ENCODE measurements around the gene ACTN4.

The ACTN4 gene

GRCh38 chr19:38726761-38727301 is 79.4 kb downstream of the ACTN4 start:
- no peak for DNase-seq (ENCODE audit: low read depth, low spot score)
- H3K4me3 ChIP-seq (ENCODE audit: low read depth, low read length), result no peak overlapping the region
- ChIA-PET CTCF (interaction anchor here (1.2 to 2.2 kb wide), 5 partner anchors 8 to 323 kb away, joined by 3 to 7 read pairs (median 4); no protein-coding TSS in a partner anchor), POLR2A (no interaction called here)
- TF ChIP-seq, protein P1, sequence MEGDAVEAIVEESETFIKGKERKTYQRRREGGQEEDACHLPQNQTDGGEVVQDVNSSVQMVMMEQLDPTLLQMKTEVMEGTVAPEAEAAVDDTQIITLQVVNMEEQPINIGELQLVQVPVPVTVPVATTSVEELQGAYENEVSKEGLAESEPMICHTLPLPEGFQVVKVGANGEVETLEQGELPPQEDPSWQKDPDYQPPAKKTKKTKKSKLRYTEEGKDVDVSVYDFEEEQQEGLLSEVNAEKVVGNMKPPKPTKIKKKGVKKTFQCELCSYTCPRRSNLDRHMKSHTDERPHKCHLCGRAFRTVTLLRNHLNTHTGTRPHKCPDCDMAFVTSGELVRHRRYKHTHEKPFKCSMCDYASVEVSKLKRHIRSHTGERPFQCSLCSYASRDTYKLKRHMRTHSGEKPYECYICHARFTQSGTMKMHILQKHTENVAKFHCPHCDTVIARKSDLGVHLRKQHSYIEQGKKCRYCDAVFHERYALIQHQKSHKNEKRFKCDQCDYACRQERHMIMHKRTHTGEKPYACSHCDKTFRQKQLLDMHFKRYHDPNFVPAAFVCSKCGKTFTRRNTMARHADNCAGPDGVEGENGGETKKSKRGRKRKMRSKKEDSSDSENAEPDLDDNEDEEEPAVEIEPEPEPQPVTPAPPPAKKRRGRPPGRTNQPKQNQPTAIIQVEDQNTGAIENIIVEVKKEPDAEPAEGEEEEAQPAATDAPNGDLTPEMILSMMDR (IDR thresholded peaks at IDR 0.05; ENCODE audit: insufficient read depth, low read length, missing control alignments), result no peak

GRCh38 chr19:38727306-38727867 is 79.9 kb downstream of the ACTN4 start:
- ChIA-PET CTCF (interaction anchor here (2.2 kb wide), 1 partner anchor 12 kb away, joined by 7 read pairs; no protein-coding TSS in a partner anchor), POLR2A (no interaction called here)
- TF ChIP-seq, protein P1 (IDR thresholded peaks at IDR 0.05; ENCODE audit: insufficient read depth, low read length, missing control alignments), result no peak
- no peak for DNase-seq (ENCODE audit: low read depth, low spot score)
- no peak overlapping the region for H3K4me3 ChIP-seq (ENCODE audit: low read depth, low read length)

DNA sequence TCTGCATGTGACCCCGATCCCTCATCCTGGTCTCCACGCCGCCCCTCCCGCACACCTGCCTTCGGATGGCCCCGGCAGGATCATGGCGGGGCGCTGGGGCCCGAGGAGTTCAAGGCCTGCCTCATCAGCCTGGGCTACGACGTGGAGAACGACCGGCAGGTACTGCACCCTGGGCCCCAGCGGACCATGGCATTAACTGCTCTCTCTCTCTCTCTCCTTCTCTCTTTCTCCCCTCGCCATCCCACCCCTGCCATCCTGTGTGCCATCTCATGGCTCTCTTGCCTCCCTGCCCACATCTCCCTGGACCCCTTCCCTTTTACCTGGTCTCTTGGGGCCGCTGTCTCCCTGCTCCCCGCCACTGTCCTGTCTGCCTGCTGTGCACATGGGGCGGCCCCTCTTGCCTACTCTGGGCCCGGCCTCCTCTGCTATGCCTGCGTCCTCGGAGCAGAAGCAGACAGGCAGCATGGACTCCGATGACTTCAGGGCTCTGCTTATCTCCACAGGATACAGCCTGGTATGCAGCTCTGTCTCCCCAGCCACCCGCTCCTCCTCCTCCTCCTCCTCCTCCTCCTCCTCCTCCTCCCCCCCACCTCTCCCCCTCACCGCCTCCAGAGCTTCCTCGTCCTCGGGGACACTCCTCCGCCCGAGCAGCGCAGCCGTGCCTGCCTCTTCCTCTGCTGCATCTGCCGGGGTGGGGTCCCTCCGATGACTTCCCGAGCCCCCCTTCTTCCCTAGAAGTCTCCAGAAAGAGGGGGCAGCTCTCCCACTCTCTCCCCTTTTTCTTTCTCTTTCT is 80.6 kb downstream of the ACTN4 start:
- no peak overlapping the region for H3K4me3 ChIP-seq (ENCODE audit: low read depth, low read length)
- POLR2A ChIA-PET, result no interaction called here
- CTCF ChIA-PET, result interaction anchor here (1.3 to 2.2 kb wide), 2 partner anchors 13 to 79 kb away, joined by 4 to 7 read pairs; no protein-coding TSS in a partner anchor
- TF ChIP-seq, protein P1 (IDR thresholded peaks at IDR 0.05; ENCODE audit: insufficient read depth, low read length, missing control alignments), result no peak
- DNase-seq (ENCODE audit: low read depth, low spot score), result no peak

DNA sequence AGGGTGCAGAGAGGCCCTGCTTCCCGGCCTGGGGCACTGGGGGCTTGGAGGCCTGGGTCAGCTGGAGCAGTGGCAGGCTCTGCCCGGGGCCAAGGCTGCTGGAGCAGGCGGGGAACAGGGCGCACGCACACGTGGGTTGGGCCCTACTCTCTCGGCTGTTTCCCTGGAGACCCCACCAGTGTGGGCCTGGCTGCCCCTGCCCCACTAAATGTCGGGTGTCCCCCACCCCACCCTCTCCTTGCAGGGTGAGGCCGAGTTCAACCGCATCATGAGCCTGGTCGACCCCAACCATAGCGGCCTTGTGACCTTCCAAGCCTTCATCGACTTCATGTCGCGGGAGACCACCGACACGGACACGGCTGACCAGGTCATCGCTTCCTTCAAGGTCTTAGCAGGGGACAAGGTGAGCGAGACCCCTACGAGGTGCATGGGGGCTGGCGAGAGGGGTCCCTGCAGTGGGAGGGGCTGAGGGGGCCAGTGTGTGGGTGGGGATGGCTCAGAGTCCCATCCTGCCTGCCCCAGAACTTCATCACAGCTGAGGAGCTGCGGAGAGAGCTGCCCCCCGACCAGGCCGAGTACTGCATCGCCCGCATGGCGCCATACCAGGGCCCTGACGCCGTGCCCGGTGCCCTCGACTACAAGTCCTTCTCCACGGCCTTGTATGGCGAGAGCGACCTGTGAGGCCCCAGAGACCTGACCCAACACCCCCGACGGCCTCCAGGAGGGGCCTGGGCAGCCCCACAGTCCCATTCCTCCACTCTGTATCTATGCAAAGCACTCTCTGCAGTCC is 81.5 kb downstream of the ACTN4 start:
- ChIA-PET CTCF (interaction anchor here (1.3 to 2.2 kb wide), 3 partner anchors 13 to 80 kb away, joined by 4 to 7 read pairs (median 5); no protein-coding TSS in a partner anchor), POLR2A (no interaction called here)
- no peak overlapping the region for H3K4me3 ChIP-seq (ENCODE audit: low read depth, low read length)
- TF ChIP-seq, protein P1 (IDR thresholded peaks at IDR 0.05; ENCODE audit: insufficient read depth, low read length, missing control alignments), result no peak
- no peak for DNase-seq (ENCODE audit: low read depth, low spot score)

DNA sequence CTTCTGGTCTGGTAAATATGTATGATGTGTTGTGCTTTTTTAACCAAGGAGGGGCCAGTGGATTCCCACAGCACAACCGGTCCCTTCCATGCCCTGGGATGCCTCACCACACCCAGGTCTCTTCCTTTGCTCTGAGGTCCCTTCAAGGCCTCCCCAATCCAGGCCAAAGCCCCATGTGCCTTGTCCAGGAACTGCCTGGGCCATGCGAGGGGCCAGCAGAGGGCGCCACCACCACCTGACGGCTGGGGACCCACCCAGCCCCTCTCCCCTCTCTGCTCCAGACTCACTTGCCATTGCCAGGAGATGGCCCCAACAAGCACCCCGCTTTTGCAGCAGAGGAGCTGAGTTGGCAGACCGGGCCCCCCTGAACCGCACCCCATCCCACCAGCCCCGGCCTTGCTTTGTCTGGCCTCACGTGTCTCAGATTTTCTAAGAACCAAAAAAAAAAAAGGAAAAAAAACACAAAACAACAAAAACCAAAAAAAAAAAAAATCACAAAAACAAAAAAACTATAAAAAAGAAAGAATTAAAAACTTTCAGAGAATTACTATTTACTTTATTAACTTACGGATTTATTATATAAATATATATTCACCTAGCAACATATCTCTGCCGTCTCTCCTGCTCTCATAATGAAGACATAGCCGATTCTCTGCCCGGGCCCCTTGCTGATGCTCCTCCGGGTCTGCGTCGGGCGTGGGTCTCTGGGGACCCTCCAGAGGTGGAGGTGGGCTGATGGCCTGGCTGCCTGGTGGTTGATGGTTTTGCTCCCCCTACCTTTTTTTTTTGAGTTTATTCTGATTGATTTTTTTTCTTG is 82.4 kb downstream of the ACTN4 start:
- ChIA-PET POLR2A (no interaction called here), CTCF (interaction anchor here (0.6 to 1.5 kb wide), 12 partner anchors 9 to 200 kb away, joined by 3 to 6 read pairs (median 4); no protein-coding TSS in a partner anchor)
- H3K4me3 ChIP-seq (ENCODE audit: low read depth, low read length), result no peak overlapping the region
- TF ChIP-seq, protein P1 (IDR thresholded peaks at IDR 0.05; ENCODE audit: insufficient read depth, low read length, missing control alignments), result peak; percentile 91
- DNase-seq (ENCODE audit: low read depth, low spot score), result no peak

All from AG04449 (cell line).